C4-2B (cell line): Measurements from ENCODE around the gene FBXO36.

Source experiments
- CTCF ChIP-seq: fragments of 450-650 bp; conservative IDR thresholded peaks from 2 replicates; pipeline ENCODE4 v1.5.1; 2017; ENCODE audit warnings: mild to moderate bottlenecking
- ZFX ChIP-seq: fragments of 450-650 bp; IDR thresholded peaks from 2 replicates; pipeline ENCODE4 v1.6.1; 2017

GRCh38 chr2:229874647-229875046 lies 47.7 kb upstream of the FBXO36 start:
- TF ChIP-seq CTCF (no peak), ZFX (no peak)
